OCI-LY1 (cell line): ENCODE data around the gene PPM1F.

Experiments
- H2AFZ ChIP-seq: fragments of 200-600 bp; sonication (generic), shearing (Covaris generic); 2 replicates; pipeline ENCODE4 v1.6.0; 2014; ENCODE audit warnings: antibody characterized with exemption, mild to moderate bottlenecking, low read length
- H3F3A ChIP-seq: fragments of 200-600 bp; sonication (generic), shearing (Covaris generic); 2 replicates; pipeline ENCODE4 v1.6.0; 2014; ENCODE audit warnings: mild to moderate bottlenecking, antibody characterized with exemption, low read length, moderate library complexity; ENCODE audit not compliant: insufficient read depth
- H3K27ac ChIP-seq: fragments of 200-600 bp; sonication (generic); 2 replicates; pipeline ENCODE4 v1.5.1; 2014; ENCODE audit warnings: low read length, mixed run types, mild to moderate bottlenecking, low read depth; ENCODE audit not compliant: poor library complexity, severe bottlenecking
- H3K27me3 ChIP-seq: fragments of 200-600 bp; sonication (generic); 2 replicates; pipeline ENCODE4 v1.6.0; 2014; ENCODE audit warnings: antibody characterized with exemption, mild to moderate bottlenecking, low read length, moderate library complexity; ENCODE audit not compliant: insufficient read depth
- H3K36me3 ChIP-seq: fragments of 200-600 bp; sonication (generic); 2 replicates; pipeline ENCODE4 v1.6.1; 2014; ENCODE audit warnings: mild to moderate bottlenecking, antibody characterized with exemption, low read length, moderate library complexity, mixed read lengths; ENCODE audit not compliant: insufficient read depth
- H3K4me1 ChIP-seq: fragments of 200-600 bp; sonication (generic); 2 replicates; pipeline ENCODE4 v1.5.1; 2014; ENCODE audit warnings: mild to moderate bottlenecking, low read length, moderate library complexity; ENCODE audit not compliant: insufficient read depth, severe bottlenecking
- H3K4me2 ChIP-seq: fragments of 200-600 bp; sonication (generic), shearing (Covaris generic); 2 replicates; pipeline ENCODE4 v1.6.1; 2014; ENCODE audit warnings: low read length
- H3K4me3 ChIP-seq: fragments of 200-600 bp; sonication (generic); 2 replicates; pipeline ENCODE4 v1.5.1; 2014; ENCODE audit warnings: low read length, low read depth, mild to moderate bottlenecking, mixed read lengths; ENCODE audit not compliant: poor library complexity, severe bottlenecking
- H3K79me2 ChIP-seq: fragments of 200-600 bp; shearing (Covaris generic); 2 replicates; pipeline ENCODE4 v1.6.1; 2016; ENCODE audit warnings: mixed run types, low read length, mixed read lengths; ENCODE audit not compliant: insufficient read depth
- H3K9ac ChIP-seq: fragments of 200-600 bp; sonication (generic), shearing (Covaris generic); 2 replicates; pipeline ENCODE4 v1.6.1; 2014; ENCODE audit warnings: mild to moderate bottlenecking, low read length, mixed read lengths
- H3K9me2 ChIP-seq: fragments of 200-600 bp; sonication (generic), shearing (Covaris generic); 2 replicates; pipeline ENCODE4 v1.6.1; 2014; ENCODE audit warnings: low read depth, mild to moderate bottlenecking, low read length, mixed read lengths
- H3K9me3 ChIP-seq: fragments of 200-600 bp; shearing (Covaris generic); 2 replicates; pipeline ENCODE4 v1.6.1; 2014; ENCODE audit warnings: low read length, mixed read lengths
- H4K20me1 ChIP-seq: fragments of 200-600 bp; sonication (generic), shearing (Covaris generic); 2 replicates; pipeline ENCODE4 v1.6.0; 2016; ENCODE audit warnings: mild to moderate bottlenecking, low read length; ENCODE audit not compliant: insufficient read depth
- EZH2 ChIP-seq: fragments of 200-600 bp; sonication (generic), shearing (Covaris generic); IDR thresholded peaks from 2 replicates; pipeline ENCODE4 v1.8.0; 2017; ENCODE audit warnings: borderline replicate concordance, mixed run types, mild to moderate bottlenecking, antibody characterized with exemption, low read length, moderate library complexity, mixed read lengths
- TF ChIP-seq, protein P1 (sequence below): fragments of 200-600 bp; sonication (generic), shearing (Covaris generic); IDR thresholded peaks from 2 replicates; pipeline ENCODE4 v1.5.1; 2017; ENCODE audit warnings: mild to moderate bottlenecking, antibody characterized with exemption, low read length, moderate library complexity, mixed read lengths

PPM1F gene, protein sequence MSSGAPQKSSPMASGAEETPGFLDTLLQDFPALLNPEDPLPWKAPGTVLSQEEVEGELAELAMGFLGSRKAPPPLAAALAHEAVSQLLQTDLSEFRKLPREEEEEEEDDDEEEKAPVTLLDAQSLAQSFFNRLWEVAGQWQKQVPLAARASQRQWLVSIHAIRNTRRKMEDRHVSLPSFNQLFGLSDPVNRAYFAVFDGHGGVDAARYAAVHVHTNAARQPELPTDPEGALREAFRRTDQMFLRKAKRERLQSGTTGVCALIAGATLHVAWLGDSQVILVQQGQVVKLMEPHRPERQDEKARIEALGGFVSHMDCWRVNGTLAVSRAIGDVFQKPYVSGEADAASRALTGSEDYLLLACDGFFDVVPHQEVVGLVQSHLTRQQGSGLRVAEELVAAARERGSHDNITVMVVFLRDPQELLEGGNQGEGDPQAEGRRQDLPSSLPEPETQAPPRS

DNA sequence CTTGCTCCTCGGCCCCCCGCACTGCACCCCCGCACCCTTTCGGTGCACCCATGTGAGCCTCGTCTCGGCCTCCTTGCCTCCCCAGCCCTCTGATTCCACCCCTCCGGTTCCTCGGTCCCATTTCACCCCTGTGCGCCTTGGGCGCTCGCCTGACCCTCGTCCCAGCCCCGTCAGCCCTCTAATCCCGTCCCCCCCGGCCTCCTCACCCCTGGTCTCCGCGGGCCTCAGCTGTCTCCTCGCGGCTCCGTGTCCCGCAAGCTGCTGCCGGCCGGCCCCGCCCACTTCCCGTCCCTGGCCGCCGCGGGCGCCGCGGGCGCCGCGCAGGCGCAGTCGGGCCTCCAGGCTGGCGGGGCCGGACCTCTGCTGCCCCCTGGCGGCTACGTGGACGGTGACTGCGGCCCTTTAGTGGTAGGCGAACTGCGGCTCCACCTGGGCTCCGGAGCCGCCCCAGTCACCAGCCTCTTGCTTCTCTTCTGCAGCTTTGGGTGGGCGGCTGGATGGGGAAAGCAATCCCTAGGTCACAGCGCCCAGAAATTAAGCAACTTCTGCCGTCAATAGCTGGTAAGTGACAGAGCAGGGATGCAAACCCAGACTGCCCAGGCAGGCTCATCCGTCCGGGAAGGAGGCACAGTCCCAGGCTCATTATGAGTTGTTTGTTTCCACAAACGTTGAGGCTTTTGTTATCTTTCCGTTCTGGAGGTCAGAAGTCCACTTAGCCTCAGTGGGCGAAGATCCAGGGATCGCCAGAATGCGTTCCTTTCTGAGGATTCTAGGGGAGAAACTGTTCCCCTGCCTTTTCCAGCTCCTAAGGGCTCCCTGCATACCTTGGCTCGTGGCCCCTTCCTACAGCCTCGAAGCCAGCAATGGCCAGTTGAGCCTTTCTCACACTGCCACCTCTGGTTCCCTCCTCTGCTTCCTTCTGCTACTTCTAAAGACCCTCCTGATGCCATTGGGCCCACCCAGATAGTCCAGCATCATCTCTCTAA is at the start of gene PPM1F:
Gene PPM1F, minus strand, starts transcription at position 263 of the 986 bp plus-strand sequence. CDS start 6,800 bp downstream, outside the sequence.
- Histone ChIP-seq H2AFZ (no peak within 1 kb of the TSS), H3K36me3 (no peaks in the 10 kb centered on the region; the same call in 1 of the 2 replicates), H3K9ac (peak within 1 kb of the TSS; percentile 74), H3K79me2 (no peaks in the 10 kb centered on the region), H3K9me3 (no peaks in the 10 kb centered on the region), H4K20me1 (no peaks in the 10 kb centered on the region), H3K4me3 (peak within 1 kb of the TSS; percentile 74), H3K4me1 (peaks cover 9% of the 10 kb centered on the region), H3K4me2 (peak within 1 kb of the TSS; percentile 68), H3K27ac (no peak within 1 kb of the TSS), H3F3A (no peaks in the 10 kb centered on the region), H3K27me3 (no peaks in the 10 kb centered on the region), H3K9me2 (no peaks in the 10 kb centered on the region)
- TF ChIP-seq, protein P1, sequence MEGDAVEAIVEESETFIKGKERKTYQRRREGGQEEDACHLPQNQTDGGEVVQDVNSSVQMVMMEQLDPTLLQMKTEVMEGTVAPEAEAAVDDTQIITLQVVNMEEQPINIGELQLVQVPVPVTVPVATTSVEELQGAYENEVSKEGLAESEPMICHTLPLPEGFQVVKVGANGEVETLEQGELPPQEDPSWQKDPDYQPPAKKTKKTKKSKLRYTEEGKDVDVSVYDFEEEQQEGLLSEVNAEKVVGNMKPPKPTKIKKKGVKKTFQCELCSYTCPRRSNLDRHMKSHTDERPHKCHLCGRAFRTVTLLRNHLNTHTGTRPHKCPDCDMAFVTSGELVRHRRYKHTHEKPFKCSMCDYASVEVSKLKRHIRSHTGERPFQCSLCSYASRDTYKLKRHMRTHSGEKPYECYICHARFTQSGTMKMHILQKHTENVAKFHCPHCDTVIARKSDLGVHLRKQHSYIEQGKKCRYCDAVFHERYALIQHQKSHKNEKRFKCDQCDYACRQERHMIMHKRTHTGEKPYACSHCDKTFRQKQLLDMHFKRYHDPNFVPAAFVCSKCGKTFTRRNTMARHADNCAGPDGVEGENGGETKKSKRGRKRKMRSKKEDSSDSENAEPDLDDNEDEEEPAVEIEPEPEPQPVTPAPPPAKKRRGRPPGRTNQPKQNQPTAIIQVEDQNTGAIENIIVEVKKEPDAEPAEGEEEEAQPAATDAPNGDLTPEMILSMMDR: peak; percentile 66
- TF ChIP-seq EZH2: no peak

DNA sequence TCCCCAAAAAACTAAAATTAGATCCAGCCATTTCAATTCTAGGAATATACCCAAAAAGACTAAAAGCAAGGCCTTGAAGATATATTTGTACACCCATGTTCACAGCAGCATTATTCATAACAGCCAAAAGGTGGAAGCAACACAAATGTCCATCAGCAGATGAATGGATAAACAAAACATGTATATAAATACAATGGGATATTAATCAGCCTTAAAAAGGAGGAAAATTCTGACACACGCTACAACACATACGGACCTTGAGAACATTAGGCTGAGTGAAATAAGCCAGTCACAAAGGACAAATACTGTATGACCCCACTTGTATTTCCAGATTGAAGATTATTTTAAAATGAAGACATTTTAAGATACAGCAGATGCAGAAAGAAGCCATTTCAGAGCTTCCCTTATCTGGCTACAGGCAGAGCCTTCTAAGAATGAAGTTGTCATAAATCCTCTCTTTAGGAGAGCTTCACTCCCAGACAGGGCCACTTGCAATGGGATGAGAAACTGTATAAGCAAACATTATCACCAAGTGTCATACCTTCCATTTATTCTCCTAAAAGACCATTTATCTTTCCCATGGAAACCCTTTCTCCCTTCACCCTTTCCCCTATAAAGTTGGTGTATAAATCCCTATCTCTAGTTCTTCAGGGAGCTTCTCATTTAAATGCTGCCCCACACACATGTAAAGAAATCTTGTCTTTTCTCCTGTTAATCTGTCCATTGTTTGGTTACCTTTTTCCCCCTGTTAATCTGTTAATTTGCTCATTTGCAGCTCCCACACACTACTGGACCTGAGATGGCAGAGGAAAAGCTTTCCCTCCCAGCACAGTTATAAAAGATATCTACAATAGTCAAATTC is 49.2 kb upstream of the PPM1F start:
- Histone ChIP-seq H3K36me3 (no peaks in the 10 kb centered on the region; the same call in 1 of the 2 replicates), H3K9me3 (no peaks in the 10 kb centered on the region), H3K27ac (no peak overlapping the region), H3K79me2 (no peaks in the 10 kb centered on the region), H3K4me1 (no peaks in the 10 kb centered on the region), H4K20me1 (no peaks in the 10 kb centered on the region), H3K9me2 (no peaks in the 10 kb centered on the region), H3F3A (no peaks in the 10 kb centered on the region), H3K4me3 (no peak overlapping the region), H3K9ac (no peak overlapping the region), H2AFZ (no peak overlapping the region), H3K27me3 (no peaks in the 10 kb centered on the region), H3K4me2 (no peak overlapping the region)
- no peak for TF ChIP-seq EZH2
- TF ChIP-seq, protein P1: no peak
